ENCODE results near the gene PRDM10.
A peak's percentile ranks its signal among the peaks of the same experiment; 100 is the strongest.
"Not testable (repeated sequence)": the region's sequence is repeated elsewhere in the genome, so short reads cannot be mapped to it uniquely, and the experiment has no call there.

PRDM10 gene

DNA sequence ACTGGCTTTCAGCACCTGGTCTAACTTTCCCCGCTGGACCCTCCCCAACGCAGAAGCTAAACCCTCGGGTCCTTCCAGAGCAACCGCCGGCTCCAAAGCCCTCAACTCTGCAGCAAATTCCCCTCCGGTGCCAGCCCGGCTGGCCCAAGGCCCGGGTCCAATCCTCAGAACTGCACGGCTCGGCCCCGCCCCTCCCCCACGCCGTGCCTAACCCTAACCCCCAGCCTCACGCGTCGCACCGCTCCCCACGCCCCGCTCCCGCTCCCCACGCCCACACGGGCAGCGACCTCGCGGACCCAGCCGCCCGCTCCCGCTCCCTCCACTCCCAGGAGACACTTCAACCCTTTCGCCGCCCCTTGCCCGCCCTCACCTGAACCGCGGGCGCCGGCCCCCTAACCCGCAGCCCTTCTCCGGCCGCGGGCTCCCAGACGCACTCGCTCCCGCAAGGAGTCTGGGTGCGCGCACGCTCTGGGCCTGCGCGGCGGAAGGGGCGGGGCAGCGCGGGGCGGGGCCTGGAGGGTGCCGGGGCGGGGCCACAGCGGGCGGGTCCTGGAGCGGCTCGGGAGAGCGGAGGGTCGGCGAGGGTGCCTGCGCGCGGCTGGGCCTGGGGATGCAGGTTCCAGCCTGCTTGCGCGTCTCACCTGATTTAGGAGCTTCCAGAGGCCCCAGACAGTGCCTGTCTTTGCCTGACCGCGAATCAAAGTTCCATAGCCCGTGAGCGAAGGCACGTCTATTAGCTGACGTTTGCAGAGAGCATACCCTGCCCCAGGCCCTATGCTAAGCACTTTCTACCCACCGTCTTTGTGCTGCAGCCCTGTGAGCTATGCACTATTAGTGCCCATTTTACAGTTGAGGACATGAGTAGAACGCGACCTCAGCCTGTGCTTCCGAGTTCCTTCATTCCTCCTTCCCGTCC, 107.3 kb downstream of the PRDM10 start, which contains the start of gene NFRKB:
TSS of gene NFRKB (minus strand) at position 453 of the 916 bp plus-strand sequence. CDS start 2,729 bp downstream, outside the sequence.
- peak; percentile 80 for DNase-seq (ENCODE audit: low spot score)

GRCh38 chr11:129894278-129895125, 108.1 kb downstream of the PRDM10 start:
- DNase-seq (ENCODE audit: low spot score), result peak; percentile 10

DNA sequence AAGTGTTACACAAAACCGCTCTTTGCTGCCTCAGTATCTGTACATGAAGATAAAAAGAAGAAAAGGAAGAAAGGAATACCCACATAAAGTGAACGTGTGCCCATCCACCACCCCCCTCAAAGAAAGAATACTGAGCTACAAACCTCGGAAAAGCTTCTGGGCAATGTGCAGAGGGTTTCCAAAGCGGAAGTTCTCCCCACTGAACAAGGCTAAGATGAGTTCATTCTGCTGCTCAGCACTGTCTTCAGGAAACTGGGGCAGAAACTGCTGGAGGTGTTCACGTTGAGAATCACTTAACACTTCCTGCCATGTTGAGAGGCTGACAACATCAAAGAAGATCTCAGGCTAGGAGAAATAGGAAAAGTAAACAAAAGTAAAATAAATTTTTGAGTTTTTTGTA, 114.2 kb downstream of the PRDM10 start:
- no peak for DNase-seq (ENCODE audit: low spot score)

DNA sequence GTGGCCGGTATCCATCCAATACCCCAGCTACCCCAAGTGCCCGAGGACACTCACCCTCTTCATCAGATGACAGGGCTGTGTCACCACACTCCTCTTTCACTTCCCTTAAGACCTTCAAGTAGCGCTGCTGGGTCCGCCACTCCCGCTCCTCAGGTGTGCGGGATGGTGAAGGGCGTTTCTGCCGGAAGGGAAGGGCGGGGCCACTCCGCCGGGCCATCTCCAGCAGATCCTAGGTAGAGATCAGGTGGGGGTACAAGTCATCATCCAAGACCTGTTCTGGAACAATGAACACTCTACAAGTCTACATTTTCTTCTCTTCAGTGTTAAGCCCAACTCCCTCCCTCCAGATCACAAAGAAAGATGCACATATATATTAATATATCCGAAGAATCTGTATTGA, 117.3 kb downstream of the PRDM10 start:
- no peak for DNase-seq (ENCODE audit: low spot score)

DNA sequence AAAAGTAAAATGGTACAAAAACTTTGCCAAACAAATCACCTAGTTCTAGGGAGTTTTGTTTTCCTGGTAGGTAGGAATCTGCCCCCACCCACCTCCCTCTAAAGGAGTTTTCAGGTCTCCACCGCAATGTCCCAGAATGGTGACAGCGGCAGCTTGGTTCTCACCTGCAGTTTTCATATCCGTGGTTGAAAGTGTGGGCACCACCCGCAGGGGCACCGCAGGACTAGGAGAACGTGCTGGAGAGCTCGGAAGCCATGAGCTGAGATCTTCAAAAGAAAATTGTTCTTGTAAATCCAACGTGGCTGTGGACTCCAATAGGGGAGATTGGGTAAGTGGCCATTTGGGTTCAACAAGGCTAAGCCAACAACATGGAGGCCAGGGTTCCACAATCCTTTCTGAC, 118.1 kb downstream of the PRDM10 start:
- DNase-seq (ENCODE audit: low spot score), result no peak

DNA sequence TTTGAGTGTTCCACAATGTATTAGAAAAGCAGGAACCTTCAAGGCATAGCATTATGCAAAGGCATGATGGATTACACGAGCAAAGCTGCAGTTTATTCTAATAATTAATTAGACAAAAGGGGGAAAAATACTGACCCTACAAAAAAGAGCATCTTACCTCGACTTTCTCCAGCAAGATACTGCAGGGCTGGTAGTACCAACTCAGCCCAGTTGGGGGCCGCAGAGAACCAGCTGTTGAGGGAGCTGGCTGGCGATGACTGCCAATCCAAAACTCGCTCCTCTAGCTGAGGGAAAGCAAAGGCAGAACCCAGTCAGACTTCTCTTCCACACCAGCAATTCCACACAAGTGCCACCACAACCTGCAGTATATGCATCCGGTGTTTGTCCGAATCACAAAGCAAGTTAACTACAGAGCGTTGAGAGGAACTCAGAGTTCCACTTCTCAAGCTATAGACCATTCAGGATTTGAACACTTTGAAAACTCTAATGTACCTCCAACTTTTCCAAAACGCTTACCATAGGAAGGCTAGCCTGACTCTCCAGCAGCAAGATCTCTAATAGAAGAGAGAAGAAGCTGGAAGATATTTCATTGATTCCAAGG, 121.0 kb downstream of the PRDM10 start:
- DNase-seq (ENCODE audit: low spot score), result peak; percentile 38

DNA sequence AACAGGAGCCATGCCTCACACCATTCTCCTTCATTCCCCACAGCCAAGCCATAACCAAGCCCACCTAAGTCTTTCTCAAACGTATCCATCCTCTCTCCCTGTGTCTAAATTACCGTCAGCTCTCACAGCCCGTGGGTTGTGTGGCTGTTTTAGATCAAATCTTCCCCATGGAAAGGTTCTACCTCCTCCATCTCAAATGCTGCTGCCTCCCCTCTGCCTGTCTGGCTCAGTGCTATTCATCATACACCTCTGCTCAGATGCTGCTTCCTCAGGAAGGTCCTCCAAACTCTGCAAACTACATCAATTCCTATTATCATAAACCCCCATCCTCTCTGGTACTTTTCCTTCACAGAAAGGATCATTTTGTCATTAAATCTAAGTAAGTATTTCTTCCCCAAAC, 122.3 kb downstream of the PRDM10 start:
- DNase-seq (ENCODE audit: low spot score), result no peak

DNA sequence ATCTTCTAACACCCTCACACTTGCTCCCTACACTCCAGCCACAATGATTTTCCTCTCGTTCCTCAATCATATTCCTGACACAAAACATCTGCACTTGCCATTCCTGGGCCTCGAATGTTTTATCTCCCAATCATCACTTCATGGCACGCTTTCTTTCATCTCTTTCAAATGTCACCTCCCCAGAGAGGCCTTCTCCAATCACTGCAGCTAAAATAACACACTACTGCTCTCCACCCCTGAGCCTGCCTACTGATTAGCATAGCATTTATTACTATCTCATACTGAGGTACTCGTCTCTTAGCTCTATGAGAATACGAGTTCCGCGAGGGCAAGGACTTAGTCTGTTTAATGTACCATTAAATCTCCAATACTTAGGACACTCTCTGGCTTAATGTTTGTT, 130.7 kb downstream of the PRDM10 start:
- no peak for DNase-seq (ENCODE audit: low spot score)

GRCh38 chr11:129868626-129869025, 134.0 kb downstream of the PRDM10 start:
- DNase-seq (ENCODE audit: low spot score), result not testable (repeated sequence)

DNA sequence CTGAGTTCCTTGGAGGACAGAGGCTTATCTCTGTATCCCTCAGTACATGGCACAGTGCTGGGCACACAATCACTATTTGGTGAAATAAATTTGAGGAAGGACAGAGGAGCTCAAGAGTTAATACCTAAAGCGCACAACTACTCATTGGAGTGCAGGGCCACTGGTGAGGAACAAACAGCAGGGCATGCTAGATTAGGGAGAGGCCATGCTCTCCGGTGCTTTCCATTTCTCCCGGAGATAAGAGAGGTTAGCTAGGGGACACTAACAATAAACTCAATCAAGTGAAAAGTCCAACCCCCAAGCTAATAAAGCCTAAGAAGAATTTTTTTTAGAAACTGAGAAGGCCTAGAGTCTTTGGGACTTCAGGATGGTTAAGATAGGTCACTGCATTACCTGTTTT, 136.3 kb downstream of the PRDM10 start:
- DNase-seq (ENCODE audit: low spot score), result no peak

DNA sequence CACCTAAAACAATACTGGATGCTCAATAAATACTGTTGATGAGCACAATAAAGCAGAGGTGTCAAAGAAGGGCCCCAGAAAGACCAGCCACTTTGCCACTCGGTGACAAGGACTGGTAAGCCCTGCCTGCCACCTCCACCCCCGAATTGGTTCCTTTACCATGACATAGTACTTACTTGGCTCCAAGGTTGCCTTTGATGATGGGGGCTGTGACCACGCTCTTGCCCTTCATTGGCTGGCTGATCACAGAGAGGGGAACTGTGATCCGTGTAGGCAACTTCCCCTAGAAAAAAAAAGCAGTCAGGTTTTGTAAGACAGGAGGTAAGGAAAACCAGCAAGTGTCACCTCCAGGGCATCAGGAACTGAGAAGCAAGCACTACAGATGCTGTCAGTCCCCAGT, 136.9 kb downstream of the PRDM10 start:
- no peak for DNase-seq (ENCODE audit: low spot score)

DNA sequence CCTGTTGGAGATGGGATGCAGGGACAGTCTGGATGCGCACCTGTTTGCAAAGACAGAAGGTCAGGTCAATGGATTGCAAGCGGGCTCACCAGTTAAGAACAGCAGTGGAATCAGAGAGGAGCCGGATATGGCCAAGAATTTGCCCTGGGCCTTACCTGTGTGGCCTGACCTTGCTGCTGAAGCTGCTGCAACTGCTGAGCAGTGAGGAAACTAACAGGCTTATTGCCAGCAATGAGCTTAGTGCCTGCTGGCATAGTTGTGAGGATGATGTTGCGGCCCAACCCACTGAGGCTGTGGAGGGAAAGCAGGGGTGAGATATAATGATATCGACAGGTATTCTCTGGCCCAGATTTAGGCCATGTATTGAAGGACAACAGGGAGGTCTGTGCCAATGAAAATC, 137.8 kb downstream of the PRDM10 start:
- DNase-seq (ENCODE audit: low spot score), result no peak

DNA sequence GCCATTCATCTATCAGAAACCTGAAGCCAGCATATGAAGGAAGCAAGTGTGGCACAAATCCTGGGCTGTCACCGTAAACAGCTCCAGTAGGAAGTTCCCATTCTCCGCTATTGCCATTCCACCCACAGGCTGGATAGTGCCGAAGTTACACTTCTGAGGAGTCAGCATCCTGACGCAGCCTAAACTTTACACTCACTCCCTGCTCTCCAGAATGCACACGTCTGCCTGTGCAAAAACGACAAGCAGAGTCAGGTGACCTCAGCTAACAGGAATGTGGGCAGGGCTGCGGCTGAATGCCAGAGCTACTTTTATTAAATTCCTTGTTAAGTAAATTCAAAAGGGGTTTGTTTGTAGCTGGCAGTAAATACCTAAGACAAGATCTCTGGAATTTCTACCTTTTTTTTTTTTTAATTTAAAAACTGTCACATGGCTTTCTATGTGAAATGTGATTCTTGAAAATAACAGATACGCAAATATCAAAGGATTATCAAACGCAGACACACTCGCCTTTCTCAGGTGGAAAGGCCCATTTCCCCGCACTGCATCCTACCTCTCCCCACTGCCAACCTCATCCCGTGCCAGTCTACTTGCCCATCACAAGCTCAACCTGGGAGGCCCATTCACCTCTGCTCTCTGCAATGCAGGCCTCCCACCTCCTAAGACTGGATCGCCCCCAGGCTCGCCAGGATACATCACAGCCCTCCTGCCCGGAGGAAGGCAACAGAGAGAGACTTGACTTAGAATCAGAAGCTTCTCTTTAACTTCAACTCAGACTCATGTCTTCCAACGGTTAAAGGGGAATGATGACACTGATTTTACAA, 140.7 kb downstream of the PRDM10 start:
- peak; percentile 97 for DNase-seq (ENCODE audit: low spot score)

DNA sequence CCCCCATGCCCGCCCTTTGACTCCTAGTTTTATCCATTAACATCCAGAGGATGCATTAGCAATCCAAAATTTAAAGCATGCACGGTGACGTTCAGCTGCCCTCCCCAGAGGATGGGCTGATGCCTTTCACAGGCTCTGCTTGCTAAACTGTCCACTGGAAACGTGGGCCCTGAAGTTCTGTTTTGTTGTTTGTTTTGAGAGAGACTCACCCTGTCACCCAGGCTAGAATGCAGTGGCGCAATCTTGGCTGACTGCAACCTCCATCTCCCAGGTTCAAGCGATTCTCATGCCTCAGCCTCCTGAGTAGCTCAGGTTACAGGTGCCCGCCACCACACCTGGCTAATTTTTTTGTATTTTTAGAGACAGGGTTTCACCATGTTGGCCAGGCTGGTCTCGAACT, 146.6 kb downstream of the PRDM10 start:
- DNase-seq (ENCODE audit: low spot score), result no peak

DNA sequence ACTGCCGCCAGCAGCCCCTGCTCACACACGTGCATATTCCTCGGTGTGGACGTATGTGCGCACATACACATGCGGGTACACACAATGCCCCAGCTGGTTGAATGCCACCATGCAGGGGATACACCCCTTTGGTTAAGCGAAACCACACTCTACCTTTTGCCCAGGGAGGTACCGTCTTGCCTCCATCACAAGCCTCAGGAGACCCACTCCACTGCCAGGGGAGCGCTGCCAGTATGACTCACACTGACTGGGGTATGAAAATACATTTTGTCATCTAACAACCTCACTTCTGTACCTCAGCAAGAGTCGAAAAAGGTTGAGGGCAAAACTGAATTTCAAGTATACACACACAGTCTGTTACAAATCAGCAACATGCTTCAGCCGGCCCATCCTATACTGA, 147.5 kb downstream of the PRDM10 start:
- no peak for DNase-seq (ENCODE audit: low spot score)

DNA sequence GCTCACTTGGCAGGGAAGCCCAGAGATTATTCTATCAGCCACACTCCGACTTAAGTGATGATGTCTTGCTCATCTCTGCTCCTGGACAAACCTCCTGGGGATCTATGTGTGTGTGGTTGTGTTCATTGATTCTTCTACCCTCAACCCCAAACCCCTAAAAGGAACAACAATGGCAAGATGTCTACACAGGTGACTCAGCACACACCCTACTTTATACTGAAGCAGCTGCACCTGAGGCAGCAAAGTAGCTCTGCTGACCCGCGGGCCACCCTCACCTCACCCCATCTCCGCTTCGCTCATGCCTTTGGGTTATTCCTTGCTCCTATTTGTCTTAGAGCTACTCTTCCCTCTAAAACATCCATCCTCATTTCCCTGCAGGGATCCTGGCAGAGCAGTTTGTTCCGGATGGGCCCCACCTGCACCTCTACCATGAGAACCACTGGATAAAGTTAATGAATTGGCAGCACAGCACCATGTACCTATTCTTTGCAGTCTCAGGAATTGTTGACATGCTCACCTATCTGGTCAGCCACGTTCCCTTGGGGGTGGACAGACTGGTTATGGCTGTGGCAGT, 148.3 kb downstream of the PRDM10 start:
- no peak for DNase-seq (ENCODE audit: low spot score)

DNA sequence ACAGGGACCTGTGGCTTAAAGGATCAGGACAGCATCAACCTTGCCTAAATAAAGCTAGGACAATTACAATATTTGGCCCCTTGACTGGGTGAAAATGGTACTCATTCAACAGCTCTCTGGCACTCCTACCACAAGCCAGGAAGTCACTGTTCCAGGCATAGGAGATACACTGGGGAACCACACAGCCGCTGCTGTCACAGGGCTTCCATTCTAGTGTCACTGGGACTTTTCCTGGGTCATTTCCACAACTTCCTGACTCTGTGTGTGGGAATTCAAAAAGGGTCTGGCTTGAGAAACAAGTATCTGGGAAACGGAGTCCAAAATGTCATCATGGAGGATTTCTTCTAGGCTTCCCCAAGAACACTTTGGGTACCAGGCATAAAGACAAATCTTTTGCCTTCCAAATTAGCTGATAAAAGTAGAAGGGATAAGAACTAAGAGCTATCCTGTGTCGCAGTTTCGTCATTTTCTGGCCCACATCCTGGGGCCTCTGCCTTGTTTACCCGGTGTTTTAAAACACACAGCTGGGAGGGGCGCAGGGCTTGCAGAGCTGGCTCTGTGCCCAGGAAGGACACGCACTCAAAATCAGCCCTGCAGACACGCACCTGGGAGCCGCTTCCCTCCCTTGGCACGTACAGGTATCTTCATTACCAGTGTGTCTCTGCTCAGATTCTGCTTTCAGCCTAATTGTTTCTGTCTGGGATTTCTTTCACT, 149.0 kb downstream of the PRDM10 start:
- peak; percentile 72 for DNase-seq (ENCODE audit: low spot score)

GRCh38 chr11:129852125-129852740, 150.4 kb downstream of the PRDM10 start:
- no peak for DNase-seq (ENCODE audit: low spot score)
